Kidney (tissue), 14 donors: ENCODE measurements around the gene MSH5. TPM values are rescaled to one million over a fixed set of nuclear protein-coding genes. Genes with fewer than 3 reads are reported as not detected.
"Not testable (repeated sequence)": the region's sequence is repeated elsewhere in the genome, so short reads cannot be mapped to it uniquely, and the experiment has no call there.

ENCODE experiments used
- DNase-seq, 5 donors: peaks; one replicate each; pipeline ENCODE4 v3.0.0-alpha.2; 2013 to 2020
- FAIRE-seq: peaks from 2 replicates; lab custom pipeline; 2012; peaks lifted over from hg19 to GRCh38; lab: Jason Lieb, UNC
- H3K27ac ChIP-seq, 2 donors: one replicate each; pipeline ENCODE4 v1.7.0; 2013; ENCODE audit warnings: low read depth in 2 of 2, low read length in 2 of 2, inconsistent platforms in 1 of 2
- H3K27me3 ChIP-seq: one replicate; pipeline ENCODE4 v1.7.1; 2013; ENCODE audit warnings: low read length, inconsistent platforms; ENCODE audit not compliant: control insufficient read depth, insufficient read depth
- H3K36me3 ChIP-seq, 3 donors: one replicate each; pipeline versions ENCODE4 v1.7.0 to v1.7.1; 2013; ENCODE audit warnings: low read length in 3 of 3, control low read depth in 1 of 3, inconsistent platforms in 1 of 3; ENCODE audit not compliant: insufficient read depth in 3 of 3, control insufficient read depth in 2 of 3
- H3K4me1 ChIP-seq, 3 donors: one replicate each; pipeline versions ENCODE4 v1.7.0 to v1.7.1; 2013; ENCODE audit warnings: low read length in 3 of 3, inconsistent platforms in 1 of 3, low read depth in 1 of 3; ENCODE audit not compliant: control insufficient read depth in 2 of 3, insufficient read depth in 2 of 3
- H3K4me3 ChIP-seq, 3 donors: one replicate each; pipeline versions ENCODE4 v1.7.0 to v1.8.1; 2013; ENCODE audit warnings: low read length in 3 of 3, control low read depth in 1 of 3, inconsistent platforms in 1 of 3
- H3K9ac ChIP-seq, 3 donors: one replicate each; pipeline versions ENCODE4 v1.7.0 to v1.7.1; 2013; ENCODE audit warnings: low read length in 3 of 3, control low read depth in 1 of 3, inconsistent platforms in 1 of 3
- H3K9me3 ChIP-seq, 3 donors: one replicate each; pipeline versions ENCODE4 v1.7.0 to v1.7.1; 2013; ENCODE audit warnings: low read length in 3 of 3, control low read depth in 1 of 3, inconsistent platforms in 1 of 3; ENCODE audit not compliant: control insufficient read depth in 2 of 3, insufficient read depth in 1 of 3
- CTCF ChIP-seq: IDR thresholded peaks from 3 replicates; pipeline ENCODE4 v1.5.1; 2012; ENCODE audit warnings: mild to moderate bottlenecking, moderate library complexity, borderline replicate concordance; ENCODE audit not compliant: insufficient read depth; ENCODE audit errors: extremely low read depth
- intact Hi-C: fragments of 100-400 bp; cut with DNase I; formaldehyde crosslinking; loops from one replicate; pipeline ENCODE4 v1.11.1; 2022
- microRNA-seq: library from miRNA; unstranded; fragments of <30 nt; microRNA quantifications from one replicate; pipeline ENCODE4 v1.2.0, GENCODE V29; 2020
- polyA plus RNA-seq: library from polyadenylated mRNA; stranded (reverse); fragments of 350-450 nt; fragmentation: Illumina TruSeq; extraction: RNeasy Lipid Tissue Mini Kit (QIAGEN cat#74804); gene quantifications from one replicate; pipeline ENCODE4 v1.2.3, GENCODE V29; 2014; ENCODE audit warnings: low read depth, low replicate concordance; ENCODE audit not compliant: insufficient read depth
- total RNA-seq: library from RNA; stranded (reverse); fragmentation: NEBNext Ultra II Directional; extraction: Animal tissue kit (Norgen Biotek cat#: 25700); gene quantifications from one replicate; pipeline ENCODE4 v1.2.1, GENCODE V29; 2021
- donor health status: control.
- donor health status: control.
- donor health status: control.
- donor health status: control.
- donor health status: control.
- donor health status: DM: yes; HTN: yes; CAD: no.
- donor health status: Normal renal cell carcinoma (clear cell type).

Gene MSH5
- total and polyA plus RNA-seq, 2 donors from 2014 or later, result 14.4 to 23.7 TPM

- Histone ChIP-seq H3K9ac (peak within 1 kb of the TSS; percentile 83 to 99 (median 97)), H3K4me3 (peak within 1 kb of the TSS; percentile 83 to 94 (median 87)), H3K27ac (peak within 1 kb of the TSS; percentile 95 to 96), H3K9me3 (no peaks in the 10 kb centered on the region), H3K27me3 (no peaks in the 10 kb centered on the region), H3K4me1 (peaks cover 0 to 4% (median 3%) of the 10 kb centered on the region in 3 donors), H3K36me3 (no peaks in the 10 kb centered on the region)
- DNase-seq, result peak; percentile 98 to 99 (median 99)
- peak; percentile 38 for FAIRE-seq
- intact Hi-C loops, result no loop called here
- peak; percentile 2 for TF ChIP-seq CTCF
Measured at GRCh38 chr6:31806470-31807272, 66.9 kb downstream of the MSH5 start, which contains the start of gene LSM2. LSM2 (minus strand) TSS chr6:31806966; CDS start chr6:31806757, 209 bp downstream.

GRCh38 chr6:31808599-31808998, 68.8 kb downstream of the MSH5 start:
- H3K27ac ChIP-seq, FAIRE-seq, DNase-seq, H3K4me1 ChIP-seq, H3K27me3 ChIP-seq, H3K9me3 ChIP-seq, intact Hi-C loops, H3K4me3 ChIP-seq, H3K36me3 ChIP-seq, H3K9ac ChIP-seq: not testable (repeated sequence)

- no peaks in the 10 kb centered on the region for H3K27me3 ChIP-seq
- DNase-seq (no peak), FAIRE-seq (no peak)
- H3K4me3 ChIP-seq, result no peak overlapping the region
- H3K27ac ChIP-seq, result no peak overlapping the region
- H3K9me3 ChIP-seq, result no peaks in the 10 kb centered on the region
- H3K36me3 ChIP-seq, result no peaks in the 10 kb centered on the region
- intact Hi-C loops, result no loop called here
- H3K9ac ChIP-seq, result no peak overlapping the region
- peaks cover 0 to 7% (median 4%) of the 10 kb centered on the region in 3 donors for H3K4me1 ChIP-seq
- no peak for TF ChIP-seq CTCF
Measured at GRCh38 chr6:31811645-31812044, 71.8 kb downstream of the MSH5 start.

Small RNA genes lying within 50 kb of the gene (microRNA-seq; reads per million reads assigned to microRNA genes)
- gene MIR4646, result not detected

Other genes starting within 250 kb of the MSH5 start
Only the 30 nearest of the 43 such genes appear.
- gene LTB, start 157.6 kb upstream of the MSH5 start, total RNA-seq, result 18.5 TPM
- gene LTB, start 157.6 kb upstream of the MSH5 start, polyA plus RNA-seq, result 6.6 TPM
- gene LST1, start 153.7 kb upstream of the MSH5 start, total RNA-seq, result 31.5 TPM
- gene LST1, start 153.7 kb upstream of the MSH5 start, polyA plus RNA-seq, result 14.8 TPM
- 0.82 TPM for gene NCR3, start 147.0 kb upstream of the MSH5 start, total RNA-seq
- gene NCR3, start 147.0 kb upstream of the MSH5 start, polyA plus RNA-seq, result not detected
- 44.1 TPM for gene AIF1, start 124.8 kb upstream of the MSH5 start, total RNA-seq
- gene AIF1, start 124.8 kb upstream of the MSH5 start, polyA plus RNA-seq, result 121 TPM
- gene PRRC2A, start 119.3 kb upstream of the MSH5 start, total RNA-seq, result 159 TPM
- gene PRRC2A, start 119.3 kb upstream of the MSH5 start, polyA plus RNA-seq, result 84.6 TPM
- gene BAG6, start 87.3 kb upstream of the MSH5 start, total RNA-seq, result 232 TPM
- gene BAG6, start 87.3 kb upstream of the MSH5 start, polyA plus RNA-seq, result 215 TPM
- 4.6 TPM for gene APOM, start 84.1 kb upstream of the MSH5 start, total RNA-seq
- 154 TPM for gene APOM, start 84.1 kb upstream of the MSH5 start, polyA plus RNA-seq
- gene C6orf47, start 79.2 kb upstream of the MSH5 start, total RNA-seq, result 26.5 TPM
- gene C6orf47, start 79.2 kb upstream of the MSH5 start, polyA plus RNA-seq, result 25.5 TPM
- 17.7 TPM for gene GPANK1, start 75.0 kb upstream of the MSH5 start, total RNA-seq
- gene GPANK1, start 75.0 kb upstream of the MSH5 start, polyA plus RNA-seq, result 28.6 TPM
- 130 TPM for gene CSNK2B, start 73.9 kb upstream of the MSH5 start, total RNA-seq
- gene CSNK2B, start 73.9 kb upstream of the MSH5 start, polyA plus RNA-seq, result 270 TPM
- gene LY6G5B, start 70.0 kb upstream of the MSH5 start, total RNA-seq, result 15.1 TPM
- gene LY6G5B, start 70.0 kb upstream of the MSH5 start, polyA plus RNA-seq, result 2.5 TPM
- gene LY6G5C, start 58.9 kb upstream of the MSH5 start, total RNA-seq, result 2.5 TPM
- 4.6 TPM for gene LY6G5C, start 58.9 kb upstream of the MSH5 start, polyA plus RNA-seq
- 48.7 TPM for gene ABHD16A, start 36.7 kb upstream of the MSH5 start, total RNA-seq
- gene ABHD16A, start 36.7 kb upstream of the MSH5 start, polyA plus RNA-seq, result 50.2 TPM
- gene LY6G6F, start 33.1 kb upstream of the MSH5 start, total RNA-seq, result not detected
- not detected for gene LY6G6F, start 33.1 kb upstream of the MSH5 start, polyA plus RNA-seq
- not detected for gene LY6G6D, start 24.7 kb upstream of the MSH5 start, total RNA-seq
- gene LY6G6D, start 24.7 kb upstream of the MSH5 start, polyA plus RNA-seq, result not detected
- not detected for gene LY6G6C, start 18.3 kb upstream of the MSH5 start, total RNA-seq
- not detected for gene LY6G6C, start 18.3 kb upstream of the MSH5 start, polyA plus RNA-seq
- gene MPIG6B, start 16.6 kb upstream of the MSH5 start, total RNA-seq, result 0.60 TPM
- not detected for gene MPIG6B, start 16.6 kb upstream of the MSH5 start, polyA plus RNA-seq
- 98.9 TPM for gene DDAH2, start 10.7 kb upstream of the MSH5 start, total RNA-seq
- 147 TPM for gene DDAH2, start 10.7 kb upstream of the MSH5 start, polyA plus RNA-seq
- 456 TPM for gene CLIC1, start 3.5 kb upstream of the MSH5 start, total RNA-seq
- gene CLIC1, start 3.5 kb upstream of the MSH5 start, polyA plus RNA-seq, result 489 TPM
- 6.5 TPM for gene SAPCD1, start 22.7 kb downstream of the MSH5 start, total RNA-seq
- 6.8 TPM for gene SAPCD1, start 22.7 kb downstream of the MSH5 start, polyA plus RNA-seq
- 32.5 TPM for gene VWA7, start 37.3 kb downstream of the MSH5 start, total RNA-seq
- gene VWA7, start 37.3 kb downstream of the MSH5 start, polyA plus RNA-seq, result 10.2 TPM
- 79.0 TPM for gene VARS1, start 55.7 kb downstream of the MSH5 start, total RNA-seq
- 30.3 TPM for gene VARS1, start 55.7 kb downstream of the MSH5 start, polyA plus RNA-seq
- 41.6 TPM for gene LSM2, start 67.0 kb downstream of the MSH5 start, total RNA-seq
- 70.6 TPM for gene LSM2, start 67.0 kb downstream of the MSH5 start, polyA plus RNA-seq
- gene HSPA1L, start 75.3 kb downstream of the MSH5 start, total RNA-seq, result 1.7 TPM
- gene HSPA1L, start 75.3 kb downstream of the MSH5 start, polyA plus RNA-seq, result 2.3 TPM
- 133 TPM for gene HSPA1A, start 75.5 kb downstream of the MSH5 start, total RNA-seq
- 209 TPM for gene HSPA1A, start 75.5 kb downstream of the MSH5 start, polyA plus RNA-seq
- 142 TPM for gene HSPA1B, start 87.7 kb downstream of the MSH5 start, total RNA-seq
- 175 TPM for gene HSPA1B, start 87.7 kb downstream of the MSH5 start, polyA plus RNA-seq
- 66.9 TPM for gene NEU1, start 122.8 kb downstream of the MSH5 start, total RNA-seq
- gene NEU1, start 122.8 kb downstream of the MSH5 start, polyA plus RNA-seq, result 131 TPM
- gene SLC44A4, start 139.0 kb downstream of the MSH5 start, total RNA-seq, result 137 TPM
- 37.4 TPM for gene SLC44A4, start 139.0 kb downstream of the MSH5 start, polyA plus RNA-seq
- 40.5 TPM for gene EHMT2, start 157.7 kb downstream of the MSH5 start, total RNA-seq
- gene EHMT2, start 157.7 kb downstream of the MSH5 start, polyA plus RNA-seq, result 35.3 TPM
- 3.4 TPM for gene ZBTB12, start 162.1 kb downstream of the MSH5 start, total RNA-seq
- gene ZBTB12, start 162.1 kb downstream of the MSH5 start, polyA plus RNA-seq, result 2.5 TPM